Skeletal muscle satellite cell (primary cell): Measurements from ENCODE around the gene OXT.
"Not testable (repeated sequence)": the region's sequence is repeated elsewhere in the genome, so short reads cannot be mapped to it uniquely, and the experiment has no call there.

Source experiments
- H3K27me3 ChIP-seq: 2 replicates; pipeline ENCODE4 v1.7.0; 2013; ENCODE audit warnings: low read length; ENCODE audit not compliant: control insufficient read depth, insufficient read depth
- H3K36me3 ChIP-seq: 2 replicates; pipeline ENCODE4 v1.7.0; 2013; ENCODE audit warnings: mild to moderate bottlenecking, control low read depth, low read length; ENCODE audit not compliant: insufficient read depth
- H3K4me1 ChIP-seq: 2 replicates; pipeline ENCODE4 v1.7.0; 2013; ENCODE audit warnings: low read length; ENCODE audit not compliant: control insufficient read depth, insufficient read depth
- H3K4me2 ChIP-seq: 2 replicates; pipeline ENCODE4 v1.7.0; 2013; ENCODE audit warnings: mild to moderate bottlenecking, low read length
- H3K4me3 ChIP-seq: 2 replicates; pipeline ENCODE4 v1.7.0; 2013; ENCODE audit warnings: low read length
- H3K9ac ChIP-seq: 2 replicates; pipeline ENCODE4 v1.7.0; 2013; ENCODE audit warnings: mild to moderate bottlenecking, low read depth, low read length, moderate library complexity
- H3K9me3 ChIP-seq: replicated peaks from 2 replicates; pipeline ENCODE4 v1.7.0; 2013; ENCODE audit warnings: mild to moderate bottlenecking, control low read depth, low read length

The OXT gene

DNA sequence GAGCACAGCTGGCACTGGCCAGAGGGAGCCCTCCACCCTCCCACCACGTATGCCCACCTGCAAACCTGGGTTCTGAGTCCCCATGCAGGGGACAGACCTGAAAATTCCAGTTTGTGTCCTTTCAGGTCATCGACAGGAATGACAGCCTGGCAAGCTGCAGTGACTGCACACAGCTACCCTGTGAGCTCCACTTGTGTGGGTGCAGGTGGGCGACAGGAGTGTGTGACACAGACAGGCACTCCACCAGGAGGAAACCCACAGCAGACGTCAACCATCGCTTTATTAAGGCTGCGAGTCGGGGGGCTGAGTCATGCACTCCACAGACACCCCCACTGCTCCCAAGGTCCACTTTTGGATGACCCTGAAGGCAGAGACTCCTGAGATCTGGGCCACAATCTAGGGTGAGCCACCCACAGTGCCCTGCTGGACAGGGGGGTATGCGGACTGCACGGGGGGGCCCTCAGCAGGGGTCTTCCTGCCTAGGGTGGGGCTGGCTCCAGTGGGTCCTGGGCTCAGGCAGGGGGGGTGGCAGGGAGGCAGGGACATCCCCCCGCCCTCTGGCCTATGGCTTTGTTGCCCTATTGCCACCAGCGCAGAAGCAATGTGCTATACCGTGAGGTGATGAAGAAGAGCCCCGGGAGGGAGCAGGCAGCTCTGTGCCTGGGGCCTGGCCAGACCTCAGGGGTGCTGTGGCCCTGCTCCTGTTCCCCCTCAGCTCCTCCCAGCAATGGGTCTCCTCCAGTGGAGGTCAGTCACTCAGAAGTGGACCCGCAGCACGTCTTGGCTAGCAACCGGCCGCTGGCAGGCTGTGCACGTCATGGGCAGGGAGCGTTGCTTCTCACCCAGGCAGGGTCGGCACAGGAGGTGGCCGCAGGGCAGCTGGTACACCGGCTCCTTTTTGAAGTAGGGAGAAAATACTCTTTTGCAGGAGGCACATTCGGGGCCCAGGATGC is 38.2 kb downstream of the OXT start:
- Histone ChIP-seq H3K4me3 (no peak overlapping the region), H3K36me3 (peaks cover 21% of the 10 kb centered on the region)

GRCh38 chr20:3111507-3111906 is 40.1 kb downstream of the OXT start:
- Histone ChIP-seq H3K9me3 (no peaks in the 10 kb centered on the region), H3K4me3 (no peak overlapping the region), H3K27me3 (no peaks in the 10 kb centered on the region), H3K9ac (no peak overlapping the region), H3K4me2 (no peak overlapping the region), H3K36me3 (peaks cover 21% of the 10 kb centered on the region), H3K4me1 (peaks cover 3% of the 10 kb centered on the region)

More for the DNA sequence above, 38.2 kb downstream of the OXT start:
- H3K9ac ChIP-seq: no peak overlapping the region
- no peaks in the 10 kb centered on the region for H3K4me1 ChIP-seq
- no peaks in the 10 kb centered on the region for H3K27me3 ChIP-seq
- no peaks in the 10 kb centered on the region for H3K9me3 ChIP-seq
- no peak overlapping the region for H3K4me2 ChIP-seq

- Histone ChIP-seq H3K36me3 (peaks cover 18% of the 10 kb centered on the region), H3K4me1 (peaks cover 3% of the 10 kb centered on the region), H3K4me2 (no peak overlapping the region), H3K4me3 (no peak overlapping the region), H3K9ac (no peak overlapping the region), H3K27me3 (no peaks in the 10 kb centered on the region), H3K9me3 (no peaks in the 10 kb centered on the region)
Measured at GRCh38 chr20:3111995-3112394, 40.6 kb downstream of the OXT start.

DNA sequence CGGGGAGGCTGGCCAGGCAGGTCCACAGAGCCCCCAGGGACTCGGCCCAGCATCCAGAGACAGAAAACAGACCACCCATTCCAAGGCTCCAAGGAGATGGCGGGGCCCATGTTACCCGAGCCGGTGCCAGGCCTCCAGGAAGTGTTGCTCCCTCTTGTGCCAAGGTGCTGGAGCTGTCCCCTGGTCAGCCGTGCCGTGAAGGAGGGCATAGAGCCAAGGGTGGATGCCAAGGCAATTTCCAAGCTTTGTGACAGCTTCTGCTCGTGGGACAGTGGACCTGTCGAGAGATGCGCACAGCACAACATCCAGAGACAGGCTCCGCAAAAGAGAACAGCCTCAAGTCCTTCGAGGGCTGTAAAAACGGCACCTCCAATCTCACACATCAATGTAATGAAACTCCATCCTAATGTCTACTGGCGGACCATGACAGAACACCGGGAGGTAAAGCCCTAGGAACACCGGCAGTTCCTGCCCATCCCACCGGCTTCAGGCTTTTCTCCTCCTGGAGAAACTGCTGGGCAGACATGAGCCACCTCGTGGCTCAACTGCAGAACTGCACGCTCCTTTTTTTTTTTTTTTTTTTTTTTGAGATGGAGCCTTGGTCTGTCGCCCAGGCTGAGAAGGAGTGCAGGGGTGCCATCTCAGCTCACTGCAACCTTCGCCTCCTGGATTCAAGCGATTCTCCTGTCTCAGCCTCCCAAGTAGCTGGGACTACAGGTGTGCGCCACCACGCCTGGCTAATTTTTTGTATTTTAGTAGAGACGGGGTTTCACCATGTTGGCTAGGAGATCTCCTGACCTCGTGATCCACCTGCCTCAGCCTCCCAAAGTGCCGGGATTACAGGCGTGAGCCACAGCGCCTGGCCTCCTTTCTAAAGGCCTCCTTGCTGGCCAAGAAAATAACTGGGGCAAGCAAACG is 44.0 kb downstream of the OXT start:
- Histone ChIP-seq H3K4me1 (peaks cover 3% of the 10 kb centered on the region), H3K9ac (no peak overlapping the region), H3K9me3 (no peaks in the 10 kb centered on the region), H3K4me2 (peak overlapping the region; percentile 10), H3K27me3 (no peaks in the 10 kb centered on the region), H3K36me3 (peaks cover 9% of the 10 kb centered on the region), H3K4me3 (no peak overlapping the region)

- Histone ChIP-seq H3K9me3 (no peaks in the 10 kb centered on the region), H3K36me3 (peaks cover 11% of the 10 kb centered on the region), H3K4me2 (no peak overlapping the region), H3K4me1 (peaks cover 3% of the 10 kb centered on the region), H3K4me3 (no peak overlapping the region), H3K27me3 (no peaks in the 10 kb centered on the region), H3K9ac (no peak overlapping the region)
Measured at GRCh38 chr20:3116341-3116740, 44.9 kb downstream of the OXT start.

DNA sequence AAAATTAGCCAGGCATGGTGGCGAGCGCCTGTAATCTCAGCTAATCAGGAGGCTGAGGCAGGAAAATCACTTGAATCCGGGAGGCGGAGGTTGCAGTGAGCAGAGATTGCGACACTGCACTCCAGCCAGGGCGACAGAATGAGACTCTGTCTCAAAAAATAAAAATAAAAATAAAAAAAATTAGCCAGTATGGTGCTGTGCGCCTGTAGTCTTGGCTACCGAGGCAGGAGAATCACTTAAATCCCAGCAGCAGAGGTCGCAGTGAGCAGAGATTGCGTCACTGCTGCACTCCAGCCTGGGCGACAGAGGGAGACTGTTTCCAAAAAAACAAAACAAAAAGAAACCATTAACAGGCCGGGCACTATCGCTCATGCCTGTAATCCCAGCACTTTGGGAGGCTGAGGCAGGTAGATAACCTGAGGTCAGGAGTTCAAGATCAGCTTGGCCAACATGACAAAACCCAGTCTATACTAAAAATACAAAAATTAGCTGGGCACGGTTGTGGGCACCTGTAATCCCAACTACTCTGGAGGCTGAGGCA is 46.5 kb downstream of the OXT start:
- Histone ChIP-seq H3K9ac (peak overlapping the region; percentile 21), H3K4me2 (peak overlapping the region; percentile 78), H3K4me1 (peaks cover 12% of the 10 kb centered on the region), H3K36me3 (peaks cover 25% of the 10 kb centered on the region)
- H3K4me3 ChIP-seq, H3K27me3 ChIP-seq, H3K9me3 ChIP-seq: not testable (repeated sequence)

DNA sequence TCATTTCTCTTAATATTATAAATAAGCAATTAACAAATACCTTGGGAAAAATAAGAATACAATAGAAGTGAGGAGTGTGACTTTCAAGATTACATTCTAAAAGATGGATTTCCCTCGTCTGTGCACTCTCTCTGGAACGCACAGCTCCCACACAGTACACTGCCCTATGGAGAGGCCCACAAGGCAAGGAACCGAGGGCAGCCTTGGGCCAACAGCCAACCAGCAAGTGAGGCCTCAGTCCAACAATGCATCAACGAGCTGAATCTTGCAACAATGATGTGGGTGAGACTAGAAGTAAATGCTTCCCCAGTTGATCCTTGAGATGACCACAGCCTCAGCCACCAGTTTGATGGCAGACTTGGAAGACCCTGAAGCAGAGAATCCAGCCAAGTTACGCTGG is 47.6 kb downstream of the OXT start:
- no peak overlapping the region for H3K4me2 ChIP-seq
- no peaks in the 10 kb centered on the region for H3K9me3 ChIP-seq
- H3K36me3 ChIP-seq: peaks cover 19% of the 10 kb centered on the region
- no peak overlapping the region for H3K4me3 ChIP-seq
- no peaks in the 10 kb centered on the region for H3K27me3 ChIP-seq
- peaks cover 23% of the 10 kb centered on the region for H3K4me1 ChIP-seq
- H3K9ac ChIP-seq: no peak overlapping the region

DNA sequence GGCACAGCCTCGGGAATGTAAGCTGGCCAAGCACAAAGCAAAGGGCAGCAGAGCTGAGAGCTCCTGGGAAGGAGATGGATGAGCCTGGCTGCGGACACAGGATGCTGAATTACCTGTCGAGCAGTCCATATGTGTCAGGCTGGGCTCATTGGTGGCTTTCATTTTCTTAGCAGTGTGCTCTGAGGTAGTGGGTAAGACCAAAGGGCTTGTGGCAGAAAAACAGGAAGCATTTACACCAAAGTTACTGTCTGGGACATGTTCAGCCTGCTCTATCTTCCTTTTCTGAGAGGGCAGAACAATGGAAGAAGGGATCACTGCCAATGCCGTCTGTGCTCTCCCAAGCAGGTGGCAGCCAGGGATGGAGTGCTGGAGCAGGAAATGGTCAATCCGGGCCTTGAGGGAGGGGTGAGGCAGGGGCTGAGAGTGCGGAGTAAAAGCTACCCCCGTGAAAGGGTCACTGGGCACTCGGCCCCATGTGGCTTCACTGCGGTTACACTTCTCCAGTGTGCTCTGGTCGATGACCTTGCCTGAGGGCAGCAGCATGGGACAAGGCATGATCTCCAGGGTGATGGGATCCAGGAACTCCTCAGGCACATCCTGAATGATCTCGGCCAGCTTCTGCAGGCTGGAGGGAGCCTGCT is 50.0 kb downstream of the OXT start:
- no peaks in the 10 kb centered on the region for H3K9me3 ChIP-seq
- H3K27me3 ChIP-seq: no peaks in the 10 kb centered on the region
- H3K4me2 ChIP-seq: no peak overlapping the region
- no peak overlapping the region for H3K4me3 ChIP-seq
- H3K9ac ChIP-seq: no peak overlapping the region
- H3K4me1 ChIP-seq: peaks cover 20% of the 10 kb centered on the region
- H3K36me3 ChIP-seq: peaks cover 17% of the 10 kb centered on the region
